SK-N-SH (cell line): Measurements from ENCODE around the gene GARNL3. TPM values are rescaled to one million over a fixed set of nuclear protein-coding genes. Genes with fewer than 3 reads are reported as not detected.

Experiments
- CTCF ChIA-PET: fragments of 300-600, 350-600 bp; formaldehyde crosslinking; extraction: SDS; loops from one replicate; lab custom pipeline; 2021; lab: Yijun Ruan, JAX
- POLR2A ChIA-PET: fragments of 350-600 bp; sonication (Branson Sonifier 250); formaldehyde crosslinking; extraction: SDS; loops from one replicate; lab custom pipeline; 2020; ENCODE audit warnings: antibody characterized with exemption, inconsistent platforms; lab: Yijun Ruan, JAX
- DNase-seq: peaks from one replicate; pipeline ENCODE4 v3.0.0; 2012
- H2AFZ ChIP-seq: fragments of 200-600 bp; sonication (generic); 2 replicates; pipeline ENCODE4 v1.8.1; 2016; ENCODE audit warnings: antibody characterized with exemption, mild to moderate bottlenecking, low read depth
- H3F3A ChIP-seq: fragments of 200-600 bp; sonication (generic); replicated peaks from 2 replicates; pipeline ENCODE3; 2016; ENCODE audit warnings: antibody characterized with exemption, mild to moderate bottlenecking; ENCODE audit not compliant: insufficient read depth
- H3K27ac ChIP-seq, 2 experiments: fragments of 200-500 bp in 1 of 2; fragments of 200-600 bp in 1 of 2; sonication (Bioruptor generic) in 1 of 2; sonication (generic), shearing (Covaris generic) in 1 of 2; 2 replicates each; pipeline versions ENCODE4 v1.5.1 to v1.6.1; 2014 to 2016; ENCODE audit warnings: low read depth in 2 of 2, inconsistent platforms in 1 of 2, low read length in 1 of 2, mild to moderate bottlenecking in 1 of 2, mixed read lengths in 1 of 2
- H3K27me3 ChIP-seq: fragments of 200-600 bp; sonication (generic), shearing (Covaris generic); 2 replicates; pipeline ENCODE4 v1.6.1; 2016; ENCODE audit warnings: mixed run types; ENCODE audit not compliant: insufficient read depth
- H3K36me3 ChIP-seq, 2 experiments: fragments of 200-500 bp in 1 of 2; fragments of 200-600 bp in 1 of 2; sonication (Bioruptor generic) in 1 of 2; sonication (generic) in 1 of 2; replicated peaks in 1 of 2; 2 replicates each; pipeline versions ENCODE3 to v1.5.1; 2014 to 2016; ENCODE audit warnings: low read length in 1 of 2, mild to moderate bottlenecking in 1 of 2; ENCODE audit not compliant: insufficient read depth in 2 of 2, control insufficient read depth in 1 of 2
- H3K4me1 ChIP-seq, 2 experiments: fragments of 200-500 bp in 1 of 2; fragments of 200-600 bp in 1 of 2; sonication (Bioruptor generic) in 1 of 2; sonication (generic), shearing (Covaris generic) in 1 of 2; 2 replicates each; pipeline versions ENCODE4 v1.5.1 to v1.6.1; 2014 to 2016; ENCODE audit warnings: low read depth in 1 of 2, low read length in 1 of 2, mixed run types in 1 of 2; ENCODE audit not compliant: insufficient read depth in 2 of 2, control insufficient read depth in 1 of 2
- H3K4me2 ChIP-seq: fragments of 200-600 bp; sonication (generic), shearing (Covaris generic); 2 replicates; pipeline ENCODE4 v1.6.1; 2017; ENCODE audit warnings: mixed run types
- H3K4me3 ChIP-seq, 2 experiments: fragments of 200-500 bp in 1 of 2; fragments of 200-600 bp in 1 of 2; sonication (Bioruptor generic) in 1 of 2; sonication (generic), shearing (Covaris generic) in 1 of 2; 2 replicates each; pipeline versions ENCODE4 v1.5.1 to v1.8.1; 2014 to 2016; ENCODE audit warnings: low read depth in 2 of 2, inconsistent platforms in 1 of 2, low read length in 1 of 2, mild to moderate bottlenecking in 1 of 2, mixed read lengths in 1 of 2, moderate library complexity in 1 of 2
- H3K79me2 ChIP-seq: fragments of 200-600 bp; sonication (generic); 2 replicates; pipeline ENCODE4 v1.8.1; 2017; ENCODE audit warnings: mild to moderate bottlenecking; ENCODE audit not compliant: insufficient read depth
- H3K9ac ChIP-seq: fragments of 200-600 bp; sonication (generic); 2 replicates; pipeline ENCODE4 v1.6.1; 2017; ENCODE audit warnings: mixed run types
- H3K9me2 ChIP-seq: fragments of 200-600 bp; sonication (generic); 2 replicates; pipeline ENCODE4 v1.6.1; 2017; ENCODE audit warnings: mixed run types
- H3K9me3 ChIP-seq: fragments of 200-600 bp; sonication (generic); 2 replicates; pipeline ENCODE4 v1.6.1; 2017; ENCODE audit warnings: mixed run types, mild to moderate bottlenecking, moderate library complexity
- H4K20me1 ChIP-seq: fragments of 200-600 bp; sonication (generic); 2 replicates; pipeline ENCODE4 v1.6.1; 2017; ENCODE audit warnings: mild to moderate bottlenecking, mixed run types; ENCODE audit not compliant: insufficient read depth
- EZH2phosphoT487 ChIP-seq: fragments of 200-600 bp; sonication (generic); IDR thresholded peaks from 2 replicates; pipeline ENCODE4 v1.6.1; 2017; ENCODE audit warnings: low read depth, mixed run types, mild to moderate bottlenecking, antibody characterized with exemption, moderate library complexity, borderline replicate concordance
- FOSL2 ChIP-seq: IDR thresholded peaks from 2 replicates; pipeline ENCODE4 v1.4.0; 2012; ENCODE audit warnings: low read depth, mild to moderate bottlenecking, moderate library complexity, borderline replicate concordance
- FOXJ3 ChIP-seq: sonication (generic); formaldehyde crosslinking; IDR thresholded peaks from 2 replicates; pipeline ENCODE4 v1.5.1; 2020; ENCODE audit warnings: mild to moderate bottlenecking, missing genetic modification reagents
- GABPA ChIP-seq: IDR thresholded peaks from 2 replicates; pipeline ENCODE4 v1.4.0; 2012; ENCODE audit warnings: low read depth, mild to moderate bottlenecking
- GATA2 ChIP-seq: sonication (generic); formaldehyde crosslinking; IDR thresholded peaks from 2 replicates; pipeline ENCODE4 v1.5.0; 2020; ENCODE audit warnings: mild to moderate bottlenecking, missing genetic modification reagents
- MEF2A ChIP-seq: IDR thresholded peaks from 2 replicates; pipeline ENCODE4 v1.4.0; 2012; ENCODE audit warnings: low read depth, borderline replicate concordance
- NFIC ChIP-seq: IDR thresholded peaks from 2 replicates; pipeline ENCODE4 v1.4.0; 2012; ENCODE audit warnings: borderline replicate concordance
- POLR2AphosphoS5 ChIP-seq: IDR thresholded peaks from 2 replicates; pipeline ENCODE4 v1.6.1; 2012; ENCODE audit warnings: low read depth, low read length
- RAD21 ChIP-seq: IDR thresholded peaks from 2 replicates; pipeline ENCODE4 v1.6.1; 2012; ENCODE audit warnings: mild to moderate bottlenecking, low read length
- RCOR1 ChIP-seq: fragments of 150-350 bp; IDR thresholded peaks from 2 replicates; pipeline ENCODE4 v1.6.1; 2017; ENCODE audit warnings: antibody characterized with exemption, low read length
- RFX5 ChIP-seq: IDR thresholded peaks from 2 replicates; pipeline ENCODE4 v1.6.1; 2012; ENCODE audit warnings: mild to moderate bottlenecking, improper control_type of control experiment, low read length
- RXRA ChIP-seq: IDR thresholded peaks from 2 replicates; pipeline ENCODE4 v1.4.0; 2012; ENCODE audit warnings: low read depth, mild to moderate bottlenecking, borderline replicate concordance
- SMC3 ChIP-seq: IDR thresholded peaks from 2 replicates; pipeline ENCODE4 v1.6.1; 2012; ENCODE audit warnings: low read depth, low read length, improper control_type of control experiment
- TAF1 ChIP-seq: IDR thresholded peaks from 2 replicates; pipeline ENCODE4 v1.6.1; 2012; ENCODE audit warnings: low read depth, mild to moderate bottlenecking, low read length, moderate library complexity, borderline replicate concordance
- YY1 ChIP-seq: IDR thresholded peaks from 2 replicates; pipeline ENCODE4 v1.4.0; 2012; ENCODE audit warnings: low read depth, mild to moderate bottlenecking
- WGBS: methylation state at CpG from one replicate; pipeline ENCODE4 v1.1.6; 2017; ENCODE audit warnings: low lambda C conversion rate; 5-methylcytosine and 5-hydroxymethylcytosine counted together
- polyA plus RNA-seq, 3 experiments: library from polyadenylated mRNA; depleted of rRNA; stranded (reverse); fragments of >200 nt; gene quantifications; 2 replicates each; pipeline ENCODE4 v1.2.3, GENCODE V29; 2012
- TF ChIP-seq, protein P1 (sequence below): IDR thresholded peaks from 2 replicates; pipeline ENCODE4 v1.4.0; 2012; ENCODE audit warnings: low read depth
- TF ChIP-seq, protein P2 (sequence below): fragments of 200-600 bp; sonication (generic); IDR thresholded peaks from 2 replicates; pipeline ENCODE4 v1.6.1; 2017; ENCODE audit warnings: antibody characterized with exemption, mild to moderate bottlenecking, moderate library complexity
- TF ChIP-seq, protein P3 (sequence below): IDR thresholded peaks from 2 replicates; pipeline ENCODE4; 2012
- TF ChIP-seq, protein P4 (sequence below): IDR thresholded peaks from 2 replicates; pipeline ENCODE4 v1.4.0; 2012; ENCODE audit warnings: low read depth, borderline replicate concordance

Gene GARNL3
- polyA plus RNA-seq, 1 of the 3 experiments (the other 2 are of a cell fraction) = 9.1 TPM

DNA sequence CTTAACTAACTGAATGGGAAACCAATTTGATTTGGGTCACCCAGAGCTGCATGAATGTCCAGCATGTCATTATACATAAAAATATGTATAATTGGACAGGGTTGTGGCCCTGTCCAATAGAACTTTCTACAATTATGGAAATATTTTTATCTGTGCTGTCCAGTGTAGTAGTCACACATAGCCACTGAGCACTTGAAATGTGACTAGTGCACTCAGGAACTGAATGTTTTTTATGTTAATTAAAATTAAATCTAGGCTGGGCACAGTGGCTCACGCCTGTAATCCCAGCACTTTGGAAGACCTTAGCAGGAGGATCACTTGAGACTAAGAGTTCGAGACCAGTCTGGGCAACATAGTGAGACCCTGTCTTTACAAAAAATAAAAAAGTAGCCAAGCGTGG, 18.6 kb downstream of the GARNL3 start:
- peaks cover 0 to 20% of the 10 kb centered on the region in 2 experiments; a peak in 2 of 4 replicates for H3K4me1 ChIP-seq
- no peak overlapping the region for H2AFZ ChIP-seq
- H3K9me3 ChIP-seq = no peaks in the 10 kb centered on the region
- TF ChIP-seq, protein P1, sequence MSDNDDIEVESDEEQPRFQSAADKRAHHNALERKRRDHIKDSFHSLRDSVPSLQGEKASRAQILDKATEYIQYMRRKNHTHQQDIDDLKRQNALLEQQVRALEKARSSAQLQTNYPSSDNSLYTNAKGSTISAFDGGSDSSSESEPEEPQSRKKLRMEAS = no peak
- TF ChIP-seq GABPA (no peak), GATA2 (no peak), POLR2AphosphoS5 (no peak), RXRA (no peak), NFIC (no peak), FOSL2 (no peak), TAF1 (no peak), MEF2A (no peak)
- TF ChIP-seq, all 33 proteins: peak for 0
- Histone ChIP-seq H3K27ac (peak overlapping the region in 1 of 2 experiments; percentile 96; a peak in 2 of 4 replicates), H3K4me3 (no peak overlapping the region), H3F3A (no peaks in the 10 kb centered on the region), H3K79me2 (no peaks in the 10 kb centered on the region; the same call in 1 of the 2 replicates), H3K27me3 (no peaks in the 10 kb centered on the region), H3K9me2 (no peaks in the 10 kb centered on the region), H4K20me1 (no peaks in the 10 kb centered on the region), H3K9ac (no peak overlapping the region), H3K36me3 (peaks cover 0 to 2% of the 10 kb centered on the region in 2 experiments), H3K4me2 (no peak overlapping the region)
- POLR2A ChIA-PET = no interaction called here
- CTCF ChIA-PET = interaction anchor here (1.6 kb wide), 1 partner anchor 20 kb away, joined by 5 read pairs; no protein-coding TSS in a partner anchor
- DNase-seq = no peak
- 97% methylated on average over 3 of the region's 3 CpGs for WGBS

DNA sequence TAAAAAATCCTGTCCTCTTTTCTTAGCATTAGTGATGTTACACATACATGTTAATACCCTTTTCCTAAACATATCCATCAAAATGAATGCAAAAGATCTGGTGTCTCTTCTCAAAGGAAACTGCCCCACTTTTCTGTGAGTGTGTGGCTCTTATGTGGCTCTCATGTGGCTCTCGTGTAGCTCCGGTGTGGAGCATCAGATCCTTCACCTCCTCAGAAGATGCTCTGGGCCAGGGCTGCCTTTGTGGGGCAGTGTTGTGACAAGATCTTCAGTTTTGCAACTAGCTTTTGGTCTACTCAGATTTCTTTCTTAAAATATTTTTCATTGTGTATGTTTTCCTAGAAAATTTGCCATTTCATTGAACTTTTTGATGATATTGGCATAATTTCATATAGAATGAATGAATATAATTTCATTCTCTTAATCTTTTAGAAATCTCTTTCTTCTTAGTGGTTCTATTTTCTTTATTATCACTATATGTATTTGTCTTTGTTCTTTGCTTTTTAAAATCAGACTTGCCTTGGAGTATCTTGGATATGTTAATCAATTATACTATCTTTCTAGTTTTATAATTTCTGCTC, 19.4 kb downstream of the GARNL3 start:
- H3K9me2 ChIP-seq = no peaks in the 10 kb centered on the region
- H3K9me3 ChIP-seq = no peaks in the 10 kb centered on the region
- ChIA-PET CTCF (interaction anchor here (0.9 to 1.6 kb wide), 3 partner anchors 9 to 28 kb away, joined by 4 to 5 read pairs (median 4); no protein-coding TSS in a partner anchor), POLR2A (no interaction called here)
- H4K20me1 ChIP-seq = no peaks in the 10 kb centered on the region
- no peak overlapping the region; a peak in 1 of 4 replicates for H3K27ac ChIP-seq
- H2AFZ ChIP-seq = no peak overlapping the region
- H3K4me1 ChIP-seq = peaks cover 0 to 20% of the 10 kb centered on the region in 2 experiments; a peak in 2 of 4 replicates
- no peaks in the 10 kb centered on the region for H3K27me3 ChIP-seq
- no peaks in the 10 kb centered on the region; the same call in 1 of the 2 replicates for H3K79me2 ChIP-seq
- TF ChIP-seq RFX5 = no peak
- peak; percentile 52 for TF ChIP-seq RAD21
- TF ChIP-seq, protein P2, sequence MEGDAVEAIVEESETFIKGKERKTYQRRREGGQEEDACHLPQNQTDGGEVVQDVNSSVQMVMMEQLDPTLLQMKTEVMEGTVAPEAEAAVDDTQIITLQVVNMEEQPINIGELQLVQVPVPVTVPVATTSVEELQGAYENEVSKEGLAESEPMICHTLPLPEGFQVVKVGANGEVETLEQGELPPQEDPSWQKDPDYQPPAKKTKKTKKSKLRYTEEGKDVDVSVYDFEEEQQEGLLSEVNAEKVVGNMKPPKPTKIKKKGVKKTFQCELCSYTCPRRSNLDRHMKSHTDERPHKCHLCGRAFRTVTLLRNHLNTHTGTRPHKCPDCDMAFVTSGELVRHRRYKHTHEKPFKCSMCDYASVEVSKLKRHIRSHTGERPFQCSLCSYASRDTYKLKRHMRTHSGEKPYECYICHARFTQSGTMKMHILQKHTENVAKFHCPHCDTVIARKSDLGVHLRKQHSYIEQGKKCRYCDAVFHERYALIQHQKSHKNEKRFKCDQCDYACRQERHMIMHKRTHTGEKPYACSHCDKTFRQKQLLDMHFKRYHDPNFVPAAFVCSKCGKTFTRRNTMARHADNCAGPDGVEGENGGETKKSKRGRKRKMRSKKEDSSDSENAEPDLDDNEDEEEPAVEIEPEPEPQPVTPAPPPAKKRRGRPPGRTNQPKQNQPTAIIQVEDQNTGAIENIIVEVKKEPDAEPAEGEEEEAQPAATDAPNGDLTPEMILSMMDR = peak; percentile 49
- TF ChIP-seq MEF2A = no peak
- TF ChIP-seq, protein P3, sequence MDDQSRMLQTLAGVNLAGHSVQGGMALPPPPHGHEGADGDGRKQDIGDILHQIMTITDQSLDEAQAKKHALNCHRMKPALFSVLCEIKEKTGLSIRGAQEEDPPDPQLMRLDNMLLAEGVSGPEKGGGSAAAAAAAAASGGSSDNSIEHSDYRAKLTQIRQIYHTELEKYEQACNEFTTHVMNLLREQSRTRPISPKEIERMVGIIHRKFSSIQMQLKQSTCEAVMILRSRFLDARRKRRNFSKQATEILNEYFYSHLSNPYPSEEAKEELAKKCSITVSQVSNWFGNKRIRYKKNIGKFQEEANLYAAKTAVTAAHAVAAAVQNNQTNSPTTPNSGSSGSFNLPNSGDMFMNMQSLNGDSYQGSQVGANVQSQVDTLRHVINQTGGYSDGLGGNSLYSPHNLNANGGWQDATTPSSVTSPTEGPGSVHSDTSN = no peak
- peak; percentile 24 for TF ChIP-seq SMC3
- TF ChIP-seq FOXJ3 = no peak
- TF ChIP-seq, protein P4, sequence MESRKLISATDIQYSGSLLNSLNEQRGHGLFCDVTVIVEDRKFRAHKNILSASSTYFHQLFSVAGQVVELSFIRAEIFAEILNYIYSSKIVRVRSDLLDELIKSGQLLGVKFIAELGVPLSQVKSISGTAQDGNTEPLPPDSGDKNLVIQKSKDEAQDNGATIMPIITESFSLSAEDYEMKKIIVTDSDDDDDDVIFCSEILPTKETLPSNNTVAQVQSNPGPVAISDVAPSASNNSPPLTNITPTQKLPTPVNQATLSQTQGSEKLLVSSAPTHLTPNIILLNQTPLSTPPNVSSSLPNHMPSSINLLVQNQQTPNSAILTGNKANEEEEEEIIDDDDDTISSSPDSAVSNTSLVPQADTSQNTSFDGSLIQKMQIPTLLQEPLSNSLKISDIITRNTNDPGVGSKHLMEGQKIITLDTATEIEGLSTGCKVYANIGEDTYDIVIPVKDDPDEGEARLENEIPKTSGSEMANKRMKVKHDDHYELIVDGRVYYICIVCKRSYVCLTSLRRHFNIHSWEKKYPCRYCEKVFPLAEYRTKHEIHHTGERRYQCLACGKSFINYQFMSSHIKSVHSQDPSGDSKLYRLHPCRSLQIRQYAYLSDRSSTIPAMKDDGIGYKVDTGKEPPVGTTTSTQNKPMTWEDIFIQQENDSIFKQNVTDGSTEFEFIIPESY = no peak
- no peak for TF ChIP-seq RCOR1
- no peak for TF ChIP-seq YY1
- no peak for TF ChIP-seq POLR2AphosphoS5
- TF ChIP-seq EZH2phosphoT487 = no peak
- H3K36me3 ChIP-seq = no peaks in the 10 kb centered on the region
- H3K4me3 ChIP-seq = no peak overlapping the region
- H3K9ac ChIP-seq = no peak overlapping the region
- H3K4me2 ChIP-seq = no peak overlapping the region
- no peak for DNase-seq
- no peaks in the 10 kb centered on the region for H3F3A ChIP-seq
- WGBS = 91% methylated on average over 2 of the region's 2 CpGs
